ENCODE data around the gene PLEKHH1.

The PLEKHH1 gene

DNA sequence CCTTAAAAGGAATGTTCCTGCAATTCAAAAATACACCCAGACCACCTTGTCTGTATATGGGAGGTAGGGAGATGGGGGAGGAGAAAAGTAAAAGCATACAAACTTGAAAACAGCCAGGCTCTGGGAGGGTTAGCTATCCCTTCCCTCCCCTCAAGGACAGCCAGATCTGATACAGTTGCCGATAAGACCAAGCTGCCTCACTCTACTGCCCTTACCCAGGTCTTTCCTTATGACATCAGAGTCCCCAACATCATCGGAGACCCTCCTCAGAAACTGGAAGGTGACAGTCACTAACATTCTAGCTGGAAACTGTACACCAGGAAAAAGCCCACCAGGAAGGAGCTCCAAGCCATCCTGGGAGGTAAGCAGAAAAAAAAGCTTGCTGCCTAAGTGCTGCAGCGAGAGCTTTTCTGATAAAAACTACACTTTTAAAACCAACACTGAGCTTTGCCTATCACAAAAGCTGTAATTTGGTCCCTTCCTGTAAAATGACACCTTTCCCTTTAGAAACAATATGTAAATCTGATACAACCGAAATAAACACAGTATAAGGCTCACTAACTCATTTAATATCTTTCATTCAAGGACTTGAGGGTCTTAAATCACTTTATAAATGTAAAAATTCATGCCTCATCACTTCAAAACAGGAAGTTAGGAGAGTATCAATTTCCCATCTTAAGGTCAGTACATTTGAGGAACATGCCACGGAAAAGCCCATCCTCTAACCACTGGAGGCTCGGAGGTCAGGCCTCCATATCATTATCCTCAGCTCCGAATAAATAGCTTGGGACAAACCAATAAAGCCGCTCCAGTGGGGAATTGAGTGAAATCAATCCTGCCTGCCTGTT is 20.4 kb upstream of the PLEKHH1 start:
- DNase-seq, result no peak

DNA sequence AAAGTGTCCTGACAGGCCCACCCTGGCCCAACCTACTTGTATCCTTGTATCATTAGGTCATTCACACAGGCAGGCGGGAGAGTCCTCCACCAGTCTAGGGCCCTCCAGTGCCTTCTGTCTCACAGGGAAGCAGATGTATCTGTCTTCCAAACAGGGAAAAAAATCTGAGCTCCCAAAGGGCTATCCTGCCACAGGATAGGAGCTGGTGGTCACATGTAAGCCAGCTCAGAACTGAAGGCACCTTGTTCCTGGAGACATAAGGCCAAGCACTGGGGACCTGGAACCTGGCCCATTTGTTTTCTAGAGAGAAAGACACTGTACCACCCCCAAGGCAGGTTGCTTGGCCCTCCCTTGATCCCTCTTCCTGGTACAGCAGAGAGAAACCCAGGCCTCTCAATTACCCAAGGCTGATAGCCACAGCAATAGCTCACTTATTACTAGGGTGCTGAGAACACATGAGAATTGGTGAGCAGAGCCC is 19.4 kb upstream of the PLEKHH1 start:
- no peak for DNase-seq

DNA sequence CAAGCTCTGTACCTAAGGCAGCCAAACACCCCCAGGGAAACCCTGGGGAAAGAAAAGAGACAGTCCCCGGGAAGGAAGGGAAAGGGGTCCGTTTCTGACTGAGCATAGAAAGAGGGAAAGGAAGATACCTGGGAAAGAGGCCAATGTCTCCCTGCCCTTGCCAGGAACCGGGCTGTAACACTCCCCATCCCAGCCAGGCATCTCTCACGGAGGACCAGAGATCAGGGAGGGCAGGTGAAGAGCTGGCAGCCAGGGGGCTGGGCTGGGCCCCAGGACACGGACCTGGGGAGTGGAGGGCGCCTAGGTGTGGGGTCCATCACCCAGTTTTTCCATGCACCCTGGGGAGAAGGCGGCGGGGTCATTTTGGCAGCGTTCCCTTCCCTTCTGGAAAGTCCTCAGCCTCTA is 18.9 kb upstream of the PLEKHH1 start:
- peak; percentile 33 for DNase-seq

DNA sequence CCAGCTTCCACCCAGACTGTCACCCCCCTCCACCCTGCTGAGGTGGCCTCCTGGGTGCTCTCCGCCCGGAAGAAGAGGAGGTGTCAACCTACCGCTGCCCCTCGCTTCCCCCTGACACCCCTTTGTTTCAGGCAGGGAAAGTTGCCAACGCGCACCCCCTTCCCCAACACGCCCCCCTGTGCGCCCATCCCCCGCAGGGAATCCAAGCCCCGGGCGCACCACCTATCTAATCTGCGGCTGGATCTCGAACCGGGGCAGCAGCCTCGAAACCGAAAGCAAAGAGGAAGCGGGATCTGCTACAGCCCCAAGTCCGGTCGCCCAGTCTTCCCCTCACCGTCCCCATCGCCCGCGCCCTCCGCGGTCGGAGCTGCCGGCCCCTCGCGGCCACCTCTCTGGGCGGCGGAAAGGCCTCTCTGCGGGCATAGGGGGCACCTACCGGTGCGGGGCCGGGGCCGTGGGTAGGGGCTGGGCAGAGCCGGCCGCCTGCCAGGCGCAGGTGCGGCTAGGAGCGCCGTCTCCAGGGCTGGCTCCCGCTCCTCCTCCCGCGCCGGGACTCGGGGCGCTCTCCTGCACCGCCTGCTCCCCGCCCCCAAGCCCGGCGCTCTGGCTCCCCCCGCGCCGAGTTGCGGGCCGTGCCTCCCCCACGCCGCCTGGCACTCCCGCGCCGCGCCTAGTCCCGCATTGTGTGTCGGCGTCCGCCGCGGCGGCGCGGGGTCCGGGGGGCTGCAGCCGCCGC is 18.3 kb upstream of the PLEKHH1 start:
- peak; percentile 24 for DNase-seq

DNA sequence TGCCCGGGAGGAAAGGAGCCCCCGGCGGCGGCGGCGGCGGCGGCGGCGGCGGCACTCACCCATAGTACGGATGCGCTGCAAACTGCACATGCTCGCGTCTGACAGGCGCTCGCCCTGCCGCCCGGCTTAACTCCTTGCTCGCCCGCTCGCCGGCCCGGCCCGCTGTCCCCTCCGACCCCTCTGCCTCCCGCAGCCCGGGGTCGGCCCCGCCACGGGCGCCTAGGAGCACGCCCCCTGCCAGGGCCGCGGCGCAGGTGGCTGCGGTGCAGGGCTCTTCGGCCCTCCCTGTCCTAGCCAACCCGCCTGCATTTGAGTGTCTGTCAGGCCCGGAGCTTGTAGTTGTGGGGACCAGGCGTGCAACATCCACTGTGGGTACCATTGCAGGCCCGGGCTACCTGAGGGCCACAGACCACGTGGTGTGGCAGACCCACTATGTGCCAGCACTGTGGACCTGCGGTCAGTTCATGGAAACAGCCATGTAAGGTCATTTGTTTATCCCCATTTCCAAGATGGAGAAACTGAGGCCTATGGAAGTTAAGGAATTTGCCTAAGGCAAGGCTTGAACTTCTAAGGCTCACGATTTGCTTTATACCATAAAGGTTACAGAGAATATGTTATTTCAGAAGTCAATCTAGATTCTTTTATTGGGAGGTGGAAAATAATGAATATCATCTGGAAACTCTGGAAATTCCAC is 17.6 kb upstream of the PLEKHH1 start:
- DNase-seq, result no peak

DNA sequence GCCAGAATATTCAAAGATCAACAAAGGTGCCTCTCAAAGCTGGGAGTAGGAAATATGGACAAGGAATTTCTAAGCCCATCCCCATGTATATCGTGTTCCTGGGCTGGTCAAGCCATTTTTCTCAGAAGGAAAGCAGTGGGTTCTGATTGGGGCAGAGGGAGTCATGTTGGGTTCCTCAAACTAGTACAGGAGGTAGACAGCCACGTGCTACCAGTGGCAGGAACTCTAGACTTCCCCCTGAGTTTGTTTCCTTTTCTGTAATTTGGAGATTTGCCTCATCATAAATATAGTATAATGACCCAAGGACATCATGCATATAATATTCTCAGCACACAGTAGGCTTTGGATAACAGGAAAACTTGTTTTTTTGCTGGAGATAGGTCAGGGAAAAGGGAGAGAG is 16.4 kb upstream of the PLEKHH1 start:
- no peak for DNase-seq

DNA sequence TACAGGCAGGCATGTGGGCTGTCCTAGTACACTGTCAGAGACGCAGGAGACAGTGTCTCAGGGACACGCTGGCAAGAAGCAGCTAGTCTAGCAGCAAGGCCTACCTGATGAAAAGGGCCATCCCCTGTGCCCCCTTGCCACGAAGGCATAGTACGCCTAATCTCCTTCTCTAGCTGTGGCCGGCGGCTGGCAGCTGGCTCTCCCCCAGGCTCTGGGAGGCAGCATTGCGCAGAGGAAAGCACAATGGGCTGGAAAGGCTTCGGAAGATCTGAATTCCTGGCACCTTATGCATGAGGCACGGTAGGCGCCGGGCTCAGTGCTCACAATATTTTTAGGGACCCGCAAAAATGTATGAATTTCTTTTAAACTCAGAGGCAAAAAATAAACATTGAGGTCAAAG is 16.0 kb upstream of the PLEKHH1 start:
- DNase-seq, result no peak

DNA sequence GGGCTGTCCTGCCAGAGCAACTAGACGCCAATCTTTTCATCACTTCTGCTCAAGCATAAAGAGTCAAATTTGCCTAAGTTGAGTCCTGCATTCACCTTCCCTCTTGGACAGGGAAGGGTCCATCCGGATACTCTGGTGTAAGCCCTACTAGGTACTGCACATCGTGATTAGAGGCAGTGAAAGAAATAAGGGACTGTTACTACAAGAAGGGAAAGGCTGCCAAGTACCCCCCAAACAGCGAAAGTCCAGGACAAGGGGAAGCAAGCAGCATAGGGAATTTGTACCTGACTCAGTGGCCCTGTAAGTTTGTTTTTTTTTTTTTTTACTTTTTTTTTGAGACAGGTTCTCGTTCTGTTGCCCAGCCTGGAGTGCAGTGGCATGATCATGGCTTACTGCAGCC is 13.7 kb upstream of the PLEKHH1 start:
- DNase-seq, result no peak

DNA sequence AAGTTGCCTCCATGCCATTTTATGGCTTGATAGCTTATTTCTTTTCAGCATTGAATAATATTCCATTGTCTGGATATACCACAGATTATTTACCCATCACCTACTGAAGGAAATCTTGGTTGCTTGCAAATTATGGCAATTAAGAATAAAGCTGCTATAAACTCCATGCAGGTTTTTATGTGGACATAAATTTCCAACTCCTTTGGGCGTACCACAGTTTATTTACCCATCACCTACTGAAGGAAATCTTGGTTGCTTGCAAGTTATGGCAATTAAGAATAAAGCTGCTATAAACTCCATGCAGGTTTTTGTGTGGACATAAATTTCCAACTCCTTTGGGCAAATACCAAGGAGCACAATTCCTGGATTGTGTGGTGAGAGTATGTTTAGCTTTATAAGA is 12.6 kb upstream of the PLEKHH1 start:
- no peak for DNase-seq

DNA sequence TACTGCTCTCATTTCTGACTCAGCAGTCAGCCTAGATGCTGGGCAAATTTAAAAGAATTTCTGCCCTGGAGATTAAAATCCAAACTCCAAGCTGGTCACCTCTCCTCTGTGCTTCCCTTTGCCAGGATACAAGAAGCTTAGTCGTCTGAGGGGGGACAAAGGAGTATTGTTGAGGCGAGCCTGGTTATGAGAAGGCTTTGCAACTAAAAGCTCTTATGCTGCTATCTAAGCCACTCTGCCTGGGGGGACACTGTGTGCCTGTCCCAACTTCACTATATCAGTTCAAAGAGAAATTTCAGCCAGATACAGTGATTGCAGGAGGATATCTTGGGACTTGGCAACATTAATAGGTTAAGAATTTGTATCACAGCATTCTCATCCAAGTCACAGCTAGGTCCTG is 10.8 kb upstream of the PLEKHH1 start:
- DNase-seq, result no peak

DNA sequence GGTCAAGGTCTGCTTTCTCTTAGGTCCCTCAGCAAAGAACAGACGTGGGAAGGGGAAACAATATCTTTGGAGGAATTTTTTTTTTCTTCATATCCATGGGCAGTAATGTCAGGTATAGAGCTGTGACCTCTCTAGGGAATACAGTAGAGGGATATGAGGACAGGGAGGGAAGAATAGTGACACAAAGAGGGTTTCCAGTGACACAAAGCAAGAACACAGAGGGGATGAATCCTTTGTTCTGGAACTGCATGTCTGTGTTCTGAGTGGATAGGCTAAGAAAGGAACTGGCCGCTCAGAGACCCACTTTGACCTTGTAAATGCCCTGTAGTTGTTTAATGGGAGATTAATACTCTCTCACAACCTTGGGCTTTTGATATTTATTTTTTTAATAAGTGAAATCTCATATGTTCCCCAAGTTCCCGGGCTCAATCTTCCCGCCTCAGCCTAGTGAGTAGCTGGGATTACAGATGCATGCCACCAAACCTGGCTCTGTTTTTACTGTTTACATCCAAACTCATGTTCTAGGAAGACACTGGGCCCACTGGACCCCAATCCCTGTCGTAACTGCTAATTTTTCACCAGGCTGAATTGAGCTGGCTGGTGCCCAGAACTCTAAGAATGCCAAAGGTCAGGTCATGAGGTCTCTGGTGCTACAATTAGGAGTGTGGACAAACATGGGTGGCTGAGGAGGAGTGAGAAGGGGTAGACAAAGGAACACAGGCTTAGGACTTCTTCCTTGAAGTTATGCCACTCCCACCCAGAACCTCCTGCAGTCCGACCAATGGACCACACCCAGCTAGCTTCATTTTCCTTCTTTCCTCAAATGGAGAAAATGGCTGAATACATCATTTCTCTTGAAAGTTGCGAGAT is 9.1 kb upstream of the PLEKHH1 start:
- DNase-seq, result no peak

DNA sequence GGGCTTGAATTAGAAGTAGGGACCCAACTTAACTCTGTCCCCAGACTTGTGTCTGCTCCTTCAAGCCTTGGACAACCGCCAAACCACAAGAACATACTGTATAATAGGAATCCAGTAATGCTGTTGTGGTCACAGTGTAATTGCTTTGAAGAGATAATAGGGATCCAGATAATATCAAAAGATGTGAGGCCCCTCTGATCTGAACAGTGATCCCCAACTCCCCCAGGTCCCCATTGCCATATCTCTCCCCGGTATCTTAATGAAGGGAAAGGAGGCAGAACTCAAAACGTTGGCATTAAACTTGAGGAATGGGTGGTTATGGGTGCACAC is 8.5 kb upstream of the PLEKHH1 start:
- peak; percentile 13 for DNase-seq

DNA sequence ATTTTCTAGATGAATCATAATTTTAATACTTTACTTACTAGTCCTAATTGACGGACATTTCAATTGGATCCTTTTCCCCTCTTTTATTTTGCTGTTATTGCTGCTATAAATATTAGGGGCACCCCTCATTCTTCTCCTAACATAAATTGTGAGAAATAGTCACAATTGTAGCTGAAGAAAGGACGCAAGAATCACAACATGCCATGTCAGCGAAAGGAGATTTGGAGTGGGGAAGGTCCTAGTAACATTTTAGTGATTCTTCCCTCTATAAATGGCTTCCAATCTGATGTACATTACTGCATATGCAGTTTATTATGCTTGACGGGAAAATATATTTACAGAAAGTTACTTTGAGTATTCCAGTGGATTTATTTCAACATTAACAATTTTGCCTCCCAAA is 7.7 kb upstream of the PLEKHH1 start:
- DNase-seq, result no peak

DNA sequence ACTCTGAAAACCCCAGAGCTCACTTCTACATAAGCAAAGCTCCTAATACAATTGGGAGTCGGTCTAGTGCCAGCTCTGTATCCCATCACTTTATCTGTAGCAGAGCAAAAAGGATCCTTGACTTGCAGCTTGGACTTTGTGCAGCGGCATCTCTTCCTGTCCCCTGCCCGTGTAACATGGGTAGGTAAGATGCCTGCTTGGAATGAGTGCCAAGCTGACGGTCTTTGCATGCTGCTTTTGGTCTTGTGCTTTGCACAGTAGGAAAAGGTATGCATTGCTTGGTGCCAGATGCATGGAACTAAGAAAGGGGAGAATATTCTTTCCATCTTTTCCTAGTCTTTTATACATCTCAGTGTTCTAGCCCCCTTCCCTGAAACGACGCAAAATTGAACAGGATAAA is 6.9 kb upstream of the PLEKHH1 start:
- no peak for DNase-seq

DNA sequence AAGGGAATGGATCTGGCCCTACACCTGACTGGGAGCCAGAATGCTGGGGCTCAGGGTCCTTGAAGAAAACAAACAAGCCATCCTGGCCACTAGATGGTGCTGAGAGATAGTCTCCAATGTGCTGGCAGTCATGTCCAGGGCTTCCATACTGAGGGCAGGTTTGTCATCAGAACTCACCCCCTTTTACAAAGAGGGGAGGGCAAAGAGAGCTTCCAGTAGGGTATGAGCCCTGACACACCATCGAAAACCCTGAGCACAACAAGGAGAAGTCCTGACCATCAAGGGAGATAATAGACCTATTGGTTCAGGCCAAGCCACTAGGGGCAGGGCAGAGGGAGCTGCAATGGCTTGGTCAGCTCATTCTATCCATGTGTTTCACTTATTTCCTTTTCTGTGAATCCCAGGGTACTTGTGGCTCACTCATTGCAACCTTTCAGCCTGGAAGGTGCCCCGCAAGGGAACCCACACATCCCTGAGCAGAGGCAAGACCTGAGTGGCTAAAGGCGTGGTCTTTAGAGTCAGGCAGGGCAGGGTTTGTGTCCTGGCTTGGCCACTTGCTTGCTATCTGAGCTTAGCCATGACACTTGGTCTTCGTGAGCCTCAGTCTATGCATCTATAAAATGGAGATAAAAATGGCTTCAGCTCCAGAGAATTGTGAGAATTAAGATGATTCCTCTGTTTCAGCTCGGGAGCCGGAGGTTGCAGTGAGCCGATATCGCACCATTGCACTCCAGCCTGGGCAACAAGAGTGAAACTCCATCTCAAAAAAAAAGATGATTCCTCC is 6.2 kb upstream of the PLEKHH1 start:
- DNase-seq, result peak; percentile 31

DNA sequence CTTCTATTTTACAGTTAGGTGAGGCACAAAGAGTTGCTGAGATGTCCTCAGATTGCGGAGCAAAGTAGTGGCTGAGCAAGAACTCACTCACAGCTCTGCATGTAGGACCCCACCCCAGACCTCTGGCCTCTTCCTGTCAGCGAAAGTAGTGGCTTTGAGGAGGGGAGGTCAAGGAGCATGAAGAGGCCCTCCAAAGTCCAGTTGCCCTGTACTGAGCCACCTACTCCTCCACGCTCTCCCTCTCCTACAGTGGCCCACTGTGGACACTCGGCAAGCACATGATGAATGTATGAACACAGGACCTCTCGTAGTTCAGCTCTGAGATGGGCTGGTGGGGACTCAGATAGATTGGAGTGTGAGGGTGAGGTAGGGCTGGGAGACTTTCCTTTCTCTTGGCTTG is 5.3 kb upstream of the PLEKHH1 start:
- DNase-seq, result no peak

DNA sequence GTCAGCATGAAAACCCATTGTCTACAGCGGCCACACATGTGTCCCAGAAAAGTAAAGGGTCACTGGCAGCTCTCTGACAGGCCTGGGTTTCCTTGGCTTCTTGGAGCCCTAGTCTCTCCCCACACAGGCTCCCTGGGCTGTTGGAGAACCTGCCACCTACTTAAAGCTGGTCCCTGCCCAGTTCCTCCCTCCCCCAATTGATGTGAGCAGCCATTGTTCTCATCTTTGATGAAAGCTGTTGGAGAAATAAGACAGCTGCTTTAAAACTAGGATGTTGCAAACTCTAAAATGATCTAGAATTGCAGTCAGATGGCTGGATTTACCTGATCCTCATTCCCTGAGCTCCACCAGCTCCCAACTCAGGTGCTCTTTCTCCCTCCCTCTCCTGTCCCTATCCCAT is 4.8 kb upstream of the PLEKHH1 start:
- DNase-seq, result no peak

DNA sequence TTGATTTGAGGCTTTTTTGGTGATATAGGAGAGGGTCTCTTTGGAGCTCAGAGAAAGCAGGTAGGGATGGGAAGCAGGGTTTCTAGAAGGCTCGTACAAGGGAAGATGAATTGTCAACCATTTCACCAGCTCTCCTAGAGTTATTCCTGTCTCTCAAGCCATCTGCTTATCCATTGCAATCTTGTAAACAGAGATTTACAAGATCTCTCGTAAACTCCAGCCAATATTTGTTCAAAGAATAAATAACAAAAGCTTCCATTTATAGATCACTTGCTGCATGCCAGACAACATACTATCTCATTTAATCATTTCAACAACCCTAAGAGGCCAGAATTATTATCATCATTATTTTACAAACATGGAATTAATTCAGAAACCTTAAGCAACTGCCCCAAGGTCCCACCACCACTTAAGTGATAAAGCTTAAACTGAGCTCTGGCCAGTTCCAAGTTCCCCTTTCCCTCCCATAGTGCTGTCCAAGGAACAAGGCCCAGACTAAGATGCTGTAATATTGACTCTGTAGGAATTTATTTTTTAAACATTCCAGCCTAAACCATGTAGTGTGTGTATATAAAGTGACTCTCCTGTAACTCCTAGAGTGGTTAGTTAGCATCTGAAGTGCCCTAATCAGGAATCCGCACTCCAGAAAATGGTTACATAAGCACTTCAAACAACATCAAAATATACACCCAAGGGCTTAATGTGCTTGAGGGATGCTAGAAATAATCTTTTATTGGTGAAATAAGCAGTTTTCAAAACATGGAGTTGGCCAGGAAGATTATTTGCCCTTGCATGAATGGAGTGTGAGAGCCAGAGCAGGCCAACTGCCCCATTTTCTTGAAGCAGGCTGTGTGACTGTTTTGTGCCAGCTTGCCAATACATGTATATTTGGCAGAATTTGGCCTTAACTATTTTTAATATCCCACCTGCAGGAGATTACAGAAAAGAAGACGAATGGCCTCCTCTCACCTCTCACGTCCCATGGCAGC is 2.8 kb upstream of the PLEKHH1 start:
- no peak for DNase-seq

DNA sequence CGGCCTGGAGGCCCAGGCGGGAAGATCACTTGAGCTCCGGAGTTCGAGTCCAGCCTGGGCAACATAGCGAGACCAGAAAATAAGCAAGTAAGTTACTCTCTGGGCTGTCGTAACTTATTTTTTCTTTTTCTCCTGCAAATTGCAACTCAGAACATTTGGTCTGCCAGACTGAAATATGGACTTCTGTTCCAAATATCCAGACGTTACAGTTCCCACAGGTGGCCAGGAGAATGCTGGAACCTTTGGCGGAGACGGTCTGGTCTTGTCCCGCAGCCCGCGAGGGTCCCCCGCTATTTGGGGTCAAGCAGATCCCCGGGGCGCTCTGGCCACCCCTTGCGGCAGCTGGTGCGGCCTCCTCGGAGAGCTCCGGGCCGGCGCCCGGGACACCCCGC is 488 bp upstream of the PLEKHH1 start:
- DNase-seq, result no peak

DNA sequence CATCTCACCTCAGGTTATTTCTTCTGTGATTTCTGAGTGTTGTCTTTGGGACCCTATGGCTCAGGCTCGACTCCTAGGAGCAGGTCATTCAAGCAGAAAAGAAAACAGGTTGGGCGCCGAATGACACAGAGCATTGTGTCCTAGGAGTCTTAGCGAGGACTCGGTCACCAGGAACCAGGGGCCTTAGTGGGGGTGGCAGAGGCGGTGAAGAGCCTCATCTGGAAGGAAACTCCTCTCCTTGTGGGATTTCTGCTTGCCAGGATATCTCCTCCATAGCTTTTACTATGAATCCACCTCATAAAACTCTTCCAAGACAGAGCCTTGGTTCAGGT is 630 bp downstream of the PLEKHH1 start:
- no peak for DNase-seq

DNA sequence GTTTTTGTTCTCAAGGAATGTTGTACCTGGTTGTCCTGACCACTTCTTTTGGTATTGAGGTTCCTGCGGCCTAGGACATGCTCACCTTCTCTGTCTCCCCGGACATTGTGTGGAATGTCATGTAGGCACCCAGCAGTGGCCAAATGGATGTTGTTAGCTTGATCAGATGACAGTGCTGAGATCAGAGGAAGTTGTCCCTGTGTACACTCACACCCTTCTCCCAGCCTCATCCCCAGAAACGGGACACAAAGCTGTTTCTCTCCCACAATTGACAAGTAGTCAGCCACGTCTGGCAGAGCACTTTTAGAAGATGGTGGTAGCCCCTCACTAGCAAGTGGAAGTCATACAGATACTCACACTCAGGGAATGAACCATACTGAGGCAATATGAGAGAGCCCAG is 3.0 kb downstream of the PLEKHH1 start:
- no peak for DNase-seq

Data from NCI-H1105 (cell line).